Measurements from ENCODE around the gene NDUFB1. TPM values are rescaled to one million over a fixed set of nuclear protein-coding genes. Genes with fewer than 3 reads are reported as not detected.

Gene NDUFB1
- total RNA-seq, 1 experiment from 2014 or later, result 92.5 TPM

GRCh38 chr14:92103363-92103989 lies 18.0 kb downstream of the NDUFB1 start:
- ChIA-PET CTCF (no interaction called here), POLR2A (no interaction called here), RAD21 (ENCODE audit: low non-redundant PET in 1 of 2, low total read pairs in 2 of 2, uncharacterized antibody in 2 of 2, unreplicated experiment in 2 of 2) (no interaction called here)
- Histone ChIP-seq H3K9ac (ENCODE audit: low read length) (no peak overlapping the region), H3K9me3 (ENCODE audit: control insufficient read depth in 1 of 2, insufficient read depth in 1 of 2, low read depth in 1 of 2, low read length in 2 of 2) (no peaks in the 10 kb centered on the region), H3K4me1 (ENCODE audit: control insufficient read depth in 1 of 2, insufficient read depth in 2 of 2, low read length in 2 of 2) (peaks cover 9 to 19% of the 10 kb centered on the region in 2 experiments), H3K4me2 (ENCODE audit: low read length) (peak overlapping the region; percentile 20; the same call in 1 of the 2 replicates), H2AFZ (ENCODE audit: low read depth, low read length, poor library complexity, severe bottlenecking) (no peak overlapping the region), H3K9me2 (ENCODE audit: insufficient read depth) (no peaks in the 10 kb centered on the region), H3K4me3 (replicated peaks in 1 of 2; ENCODE audit: low read depth in 1 of 2, low read length in 2 of 2) (no peak overlapping the region), H3K27me3 (ENCODE audit: insufficient read depth, low read length) (no peaks in the 10 kb centered on the region), H4K20me1 (ENCODE audit: insufficient read depth) (no peaks in the 10 kb centered on the region), H3K79me2 (ENCODE audit: insufficient read depth, low read length) (peaks cover 53% of the 10 kb centered on the region), H3K27ac (ENCODE audit: low read depth, low read length) (no peak overlapping the region), H3K36me3 (ENCODE audit: control insufficient read depth in 1 of 2, insufficient read depth in 2 of 2, low read length in 2 of 2) (no peaks in the 10 kb centered on the region)
- ATAC-seq, result no peak
- intact Hi-C loops (cut with micrococcal nuclease), result no loop called here
- TF ChIP-seq CTCF (IDR thresholded peaks at IDR 0.05 in 2 of 3, conservative IDR thresholded peaks at IDR 0.05 in 1 of 3; ENCODE audit: borderline replicate concordance in 1 of 3, insufficient read depth in 1 of 3, low read depth in 2 of 3, low read length in 2 of 3) (no peak), YY1 (IDR thresholded peaks at IDR 0.05; ENCODE audit: extremely low read depth, insufficient replicate concordance, low read depth, low read length) (no peak), FOSL1 (IDR thresholded peaks at IDR 0.05; ENCODE audit: low read depth) (no peak), MAX (IDR thresholded peaks at IDR 0.05) (no peak), ZNF274 (IDR thresholded peaks at IDR 0.05; ENCODE audit: low read depth, low read length) (no peak), RAD21 (IDR thresholded peaks at IDR 0.05; ENCODE audit: low read depth) (no peak)
- BruUV-seq (replicated peaks), result no TSS peak
- no peak for DNase-seq (ENCODE audit: low read depth, low spot score)

GRCh38 chr14:92099802-92100201 lies 21.7 kb downstream of the NDUFB1 start:
- no peak for DNase-seq (ENCODE audit: low read depth, low spot score)
- intact Hi-C loops (cut with micrococcal nuclease), result no loop called here
- Histone ChIP-seq H3K27me3 (ENCODE audit: insufficient read depth, low read length) (no peaks in the 10 kb centered on the region), H3K36me3 (ENCODE audit: control insufficient read depth in 1 of 2, insufficient read depth in 2 of 2, low read length in 2 of 2) (peaks cover 0 to 5% of the 10 kb centered on the region in 2 experiments; a peak in 2 of 4 replicates), H3K9me2 (ENCODE audit: insufficient read depth) (no peaks in the 10 kb centered on the region), H3K4me2 (ENCODE audit: low read length) (no peak overlapping the region), H4K20me1 (ENCODE audit: insufficient read depth) (no peaks in the 10 kb centered on the region), H3K79me2 (ENCODE audit: insufficient read depth, low read length) (peaks cover 50% of the 10 kb centered on the region), H3K9me3 (ENCODE audit: control insufficient read depth in 1 of 2, insufficient read depth in 1 of 2, low read depth in 1 of 2, low read length in 2 of 2) (no peaks in the 10 kb centered on the region), H3K4me3 (replicated peaks in 1 of 2; ENCODE audit: low read depth in 1 of 2, low read length in 2 of 2) (no peak overlapping the region), H2AFZ (ENCODE audit: low read depth, low read length, poor library complexity, severe bottlenecking) (no peak overlapping the region), H3K9ac (ENCODE audit: low read length) (no peak overlapping the region), H3K27ac (ENCODE audit: low read depth, low read length) (no peak overlapping the region), H3K4me1 (ENCODE audit: control insufficient read depth in 1 of 2, insufficient read depth in 2 of 2, low read length in 2 of 2) (peaks cover 6 to 10% of the 10 kb centered on the region in 2 experiments)
- POLR2A ChIA-PET, result no interaction called here
- BruUV-seq (replicated peaks), result no TSS peak
- RAD21 ChIA-PET (ENCODE audit: low non-redundant PET in 1 of 2, low total read pairs in 2 of 2, uncharacterized antibody in 2 of 2, unreplicated experiment in 2 of 2), result no interaction called here
- CTCF ChIA-PET, result no interaction called here
- no peak for ATAC-seq
- TF ChIP-seq EGR1 (IDR thresholded peaks at IDR 0.05; ENCODE audit: low read depth) (no peak), POLR2AphosphoS5 (IDR thresholded peaks at IDR 0.05; ENCODE audit: low read depth, low read length) (no peak), ELF1 (IDR thresholded peaks at IDR 0.05; ENCODE audit: borderline replicate concordance, low read depth) (no peak), EZH2 (IDR thresholded peaks at IDR 0.05) (no peak), SRF (IDR thresholded peaks at IDR 0.05; ENCODE audit: low read depth) (no peak), SIN3A (IDR thresholded peaks at IDR 0.05; ENCODE audit: low read depth) (no peak), TCF7L2 (IDR thresholded peaks at IDR 0.05; ENCODE audit: borderline replicate concordance, extremely low read depth, insufficient read depth, insufficient read length) (no peak), POLR2A (IDR thresholded peaks at IDR 0.05; ENCODE audit: borderline replicate concordance, extremely low read depth, insufficient read depth, insufficient read length) (no peak), ZNF274 (IDR thresholded peaks at IDR 0.05; ENCODE audit: low read depth, low read length) (no peak)
- TF ChIP-seq, protein P1, sequence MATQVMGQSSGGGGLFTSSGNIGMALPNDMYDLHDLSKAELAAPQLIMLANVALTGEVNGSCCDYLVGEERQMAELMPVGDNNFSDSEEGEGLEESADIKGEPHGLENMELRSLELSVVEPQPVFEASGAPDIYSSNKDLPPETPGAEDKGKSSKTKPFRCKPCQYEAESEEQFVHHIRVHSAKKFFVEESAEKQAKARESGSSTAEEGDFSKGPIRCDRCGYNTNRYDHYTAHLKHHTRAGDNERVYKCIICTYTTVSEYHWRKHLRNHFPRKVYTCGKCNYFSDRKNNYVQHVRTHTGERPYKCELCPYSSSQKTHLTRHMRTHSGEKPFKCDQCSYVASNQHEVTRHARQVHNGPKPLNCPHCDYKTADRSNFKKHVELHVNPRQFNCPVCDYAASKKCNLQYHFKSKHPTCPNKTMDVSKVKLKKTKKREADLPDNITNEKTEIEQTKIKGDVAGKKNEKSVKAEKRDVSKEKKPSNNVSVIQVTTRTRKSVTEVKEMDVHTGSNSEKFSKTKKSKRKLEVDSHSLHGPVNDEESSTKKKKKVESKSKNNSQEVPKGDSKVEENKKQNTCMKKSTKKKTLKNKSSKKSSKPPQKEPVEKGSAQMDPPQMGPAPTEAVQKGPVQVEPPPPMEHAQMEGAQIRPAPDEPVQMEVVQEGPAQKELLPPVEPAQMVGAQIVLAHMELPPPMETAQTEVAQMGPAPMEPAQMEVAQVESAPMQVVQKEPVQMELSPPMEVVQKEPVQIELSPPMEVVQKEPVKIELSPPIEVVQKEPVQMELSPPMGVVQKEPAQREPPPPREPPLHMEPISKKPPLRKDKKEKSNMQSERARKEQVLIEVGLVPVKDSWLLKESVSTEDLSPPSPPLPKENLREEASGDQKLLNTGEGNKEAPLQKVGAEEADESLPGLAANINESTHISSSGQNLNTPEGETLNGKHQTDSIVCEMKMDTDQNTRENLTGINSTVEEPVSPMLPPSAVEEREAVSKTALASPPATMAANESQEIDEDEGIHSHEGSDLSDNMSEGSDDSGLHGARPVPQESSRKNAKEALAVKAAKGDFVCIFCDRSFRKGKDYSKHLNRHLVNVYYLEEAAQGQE (IDR thresholded peaks at IDR 0.05; ENCODE audit: low read depth), result no peak
